G401.6 (cell line): ENCODE data around the gene RHOT2.
"Not testable (repeated sequence)": the region's sequence is repeated elsewhere in the genome, so short reads cannot be mapped to it uniquely, and the experiment has no call there.

Experiments used
- FAIRE-seq: peaks from 2 replicates; lab custom pipeline; 2012; peaks lifted over from hg19 to GRCh38; lab: Jason Lieb, UNC

Gene RHOT2

GRCh38 chr16:681746-682427 lies 14.0 kb downstream of the RHOT2 start:
- FAIRE-seq: no peak

- FAIRE-seq: no peak
These were observed 14.8 kb downstream of the RHOT2 start for GRCh38 chr16:682493-683395.

GRCh38 chr16:683396-684070 lies 15.6 kb downstream of the RHOT2 start:
- FAIRE-seq: no peak

GRCh38 chr16:684071-684794 lies 16.3 kb downstream of the RHOT2 start, which contains the start of gene JMJD8:
TSS of gene JMJD8 (minus strand) at chr16:684334. CDS start at chr16:684319, 15 bp downstream.
- no peak for FAIRE-seq

- no peak for FAIRE-seq
These were observed 17.2 kb downstream of the RHOT2 start for GRCh38 chr16:684961-685696.

- FAIRE-seq: no peak
These were observed 18.0 kb downstream of the RHOT2 start for GRCh38 chr16:685967-686366.

GRCh38 chr16:686459-687260 lies 18.7 kb downstream of the RHOT2 start:
- no peak for FAIRE-seq

GRCh38 chr16:687499-687898 lies 19.6 kb downstream of the RHOT2 start:
- no peak for FAIRE-seq

- no peak for FAIRE-seq
These were observed 21.4 kb downstream of the RHOT2 start for GRCh38 chr16:689175-689897.

- not testable (repeated sequence) for FAIRE-seq
These were observed 23.3 kb downstream of the RHOT2 start for GRCh38 chr16:691242-691641.

- no peak for FAIRE-seq
These were observed 24.6 kb downstream of the RHOT2 start for GRCh38 chr16:692356-693108.

- no peak for FAIRE-seq
These were observed 25.4 kb downstream of the RHOT2 start for GRCh38 chr16:693364-693763.

- FAIRE-seq: no peak
These were observed 25.8 kb downstream of the RHOT2 start for GRCh38 chr16:693766-694165.

- FAIRE-seq: no peak
These were observed 26.4 kb downstream of the RHOT2 start for GRCh38 chr16:694187-694862.

- no peak for FAIRE-seq
These were observed 27.0 kb downstream of the RHOT2 start for GRCh38 chr16:694863-695354.

- no peak for FAIRE-seq
These were observed 27.6 kb downstream of the RHOT2 start for GRCh38 chr16:695355-696089.

GRCh38 chr16:698911-699671 lies 31.2 kb downstream of the RHOT2 start:
- FAIRE-seq: no peak
